Cardiac septum (tissue), 1 donor: ENCODE data around the gene OTUB2. TPM values are rescaled to one million over a fixed set of nuclear protein-coding genes. Genes with fewer than 3 reads are reported as not detected.

Experiments
- DNase-seq: peaks from one replicate; pipeline ENCODE4 v3.0.0-alpha.2; 2020; ENCODE audit warnings: low spot score
- intact Hi-C: fragments of 100-400 bp; cut with DNase I; formaldehyde crosslinking; loops from one replicate; pipeline ENCODE4 v1.14.0; 2022
- total RNA-seq: library from RNA; stranded (reverse); fragmentation: NEBNext Ultra II Directional; extraction: Animal tissue kit (Norgen Biotek cat#: 25700); gene quantifications from one replicate; pipeline ENCODE4 v1.2.1, GENCODE V29; 2021
- donor health status: DM: no; HTN: no; CAD: no.

Gene OTUB2
- total RNA-seq, 1 donor from 2014 or later = 0.30 TPM

DNA sequence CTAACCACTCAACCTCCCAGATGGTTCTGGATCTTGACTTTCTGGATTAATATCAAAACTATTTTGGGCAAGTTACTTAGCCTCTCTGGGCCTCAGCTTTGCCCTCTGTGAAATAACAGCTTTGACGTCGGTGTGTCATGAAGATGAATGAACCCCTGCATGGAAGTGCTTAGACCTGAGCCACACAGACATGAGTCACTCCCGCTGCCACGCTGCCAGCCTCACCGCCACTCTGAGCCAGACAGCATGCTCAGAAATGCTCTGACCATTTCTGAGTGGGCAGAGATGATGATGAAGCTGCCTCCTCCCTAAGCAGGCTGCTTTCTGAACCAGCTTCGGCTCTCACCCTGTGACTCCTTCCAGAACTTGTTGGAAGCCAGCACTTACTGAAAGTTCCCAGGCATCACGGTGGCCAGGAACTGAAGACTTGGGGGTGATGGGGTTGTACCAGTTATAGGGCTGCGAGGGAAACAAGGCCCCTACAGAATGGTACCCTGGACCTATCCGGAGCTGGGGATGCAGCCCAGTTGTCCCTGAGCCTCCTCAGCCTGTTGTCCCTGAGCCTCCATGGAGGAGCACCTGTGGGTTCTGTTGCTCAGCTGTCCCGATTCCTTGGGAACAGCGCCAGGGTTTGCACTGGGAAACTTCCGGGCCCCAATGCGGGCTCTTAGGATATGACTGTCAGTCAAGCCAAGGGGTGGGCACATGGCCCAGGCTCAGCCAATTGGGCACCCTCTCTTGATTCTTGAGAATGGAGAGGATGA lies 31.0 kb upstream of the OTUB2 start:
- no peak for DNase-seq
- intact Hi-C loops = loop anchor here (5.0 kb wide), 1 partner anchor 38 kb away; no protein-coding TSS in a partner anchor

GRCh38 chr14:93996130-93996695 lies 29.9 kb upstream of the OTUB2 start:
- intact Hi-C loops = loop anchor here (5.0 kb wide), 1 partner anchor 39 kb away; no protein-coding TSS in a partner anchor
- no peak for DNase-seq

DNA sequence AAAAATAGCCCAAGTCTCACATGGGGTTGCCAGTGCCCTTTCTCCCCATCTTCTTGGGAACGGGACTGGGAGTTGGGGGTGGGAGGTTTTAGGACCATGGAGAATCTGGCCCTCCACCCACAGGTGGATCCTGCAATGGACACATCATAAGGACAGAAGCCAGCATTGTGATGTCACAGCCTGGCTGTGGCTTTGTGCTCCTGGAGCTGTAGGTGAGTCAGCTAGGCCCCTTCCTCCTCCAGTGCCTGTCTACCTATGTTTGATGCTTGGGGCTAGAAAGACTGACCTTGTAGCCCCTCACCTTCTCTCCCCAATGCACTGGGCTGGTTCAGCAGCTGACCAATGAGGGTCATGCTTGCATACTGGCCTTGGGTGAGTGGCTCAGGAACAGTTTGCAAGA lies 29.1 kb upstream of the OTUB2 start, which contains the start of gene CCDC197:
Gene CCDC197 (plus strand): TSS at position 220 of the 400 bp plus-strand sequence. CDS start 831 bp downstream, outside the sequence.
- intact Hi-C loops = loop anchor here (5.0 kb wide), 1 partner anchor 40 kb away; no protein-coding TSS in a partner anchor
- DNase-seq = no peak

DNA sequence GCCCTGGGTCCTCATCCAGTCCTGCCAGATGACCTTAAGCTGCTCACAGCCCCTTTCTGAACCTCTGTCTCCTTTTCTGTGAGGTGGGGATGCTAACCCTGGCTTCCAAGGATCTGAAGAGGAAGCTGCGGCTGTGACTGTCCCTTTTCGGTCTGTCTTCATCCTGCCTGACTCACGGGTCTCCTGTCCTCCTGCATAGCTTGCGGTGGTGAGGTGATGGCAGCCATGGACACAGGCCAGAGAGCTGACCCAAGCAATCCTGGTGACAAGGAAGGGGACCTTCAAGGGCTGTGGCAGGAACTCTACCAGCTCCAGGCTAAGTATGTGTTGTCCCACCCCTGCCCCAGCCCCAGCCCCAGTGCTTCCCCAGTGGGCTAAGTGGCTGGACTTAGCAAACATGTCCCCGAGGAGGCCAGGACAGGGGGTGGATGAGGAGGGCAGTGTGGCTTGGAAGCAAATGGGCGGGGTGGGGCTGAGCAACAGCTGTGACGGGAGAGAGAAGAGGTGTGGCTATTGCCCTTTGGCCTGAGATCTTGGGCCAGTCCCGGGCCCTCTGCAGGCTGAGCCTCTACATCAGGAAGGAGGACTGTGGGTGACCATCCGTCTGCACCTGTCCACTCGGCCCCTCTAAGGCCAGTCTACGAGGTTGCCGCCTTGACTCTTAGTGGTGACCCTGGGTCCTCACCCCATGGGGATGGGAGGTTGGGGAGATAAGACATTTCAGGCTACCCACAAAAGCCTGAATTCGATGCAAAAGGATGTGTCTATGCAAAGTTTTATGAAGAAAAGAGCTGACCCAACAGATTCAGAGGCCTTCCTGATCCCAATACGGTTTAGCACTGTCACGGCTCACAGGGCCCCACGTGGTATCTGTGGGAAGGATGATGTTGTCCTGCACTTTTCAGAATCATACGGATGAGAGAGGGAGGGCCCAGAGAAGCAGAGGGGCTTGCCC lies 27.9 kb upstream of the OTUB2 start:
- intact Hi-C loops = loop anchor here (5.0 kb wide), 1 partner anchor 41 kb away; no protein-coding TSS in a partner anchor

DNA sequence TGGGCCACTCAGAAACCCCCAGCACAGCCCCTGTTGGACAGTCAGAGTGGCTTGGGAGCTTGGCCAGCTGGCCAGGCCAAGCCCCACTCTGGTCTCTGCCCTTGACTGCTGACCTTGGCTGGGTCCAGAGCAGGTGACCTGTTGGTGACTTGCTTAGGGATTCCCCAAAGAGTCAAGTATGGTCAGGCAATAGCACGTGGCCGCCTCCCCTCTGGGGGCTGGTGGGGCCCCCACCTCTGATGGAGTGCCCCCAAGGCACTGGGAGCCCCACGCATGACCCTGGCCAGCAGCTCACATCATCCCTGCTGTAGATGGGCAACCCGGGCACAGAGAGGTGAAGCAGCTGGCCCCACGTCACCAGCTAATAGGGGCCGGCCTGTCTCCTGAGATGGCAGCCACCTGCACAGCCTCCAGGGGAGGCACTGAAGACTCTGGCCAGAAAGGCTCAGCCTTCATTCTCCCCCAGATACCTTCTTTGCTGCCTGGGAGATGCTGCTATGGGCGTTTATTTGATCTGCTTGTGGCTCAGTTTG lies 27.2 kb upstream of the OTUB2 start:
- DNase-seq = no peak
- intact Hi-C loops = loop anchor here (5.0 kb wide), 1 partner anchor 42 kb away; no protein-coding TSS in a partner anchor

More for the DNA sequence above, 27.9 kb upstream of the OTUB2 start:
- no peak for DNase-seq

GRCh38 chr14:93999573-93999972 lies 26.6 kb upstream of the OTUB2 start:
- intact Hi-C loops = loop anchor here (5.0 kb wide), 1 partner anchor 42 kb away; no protein-coding TSS in a partner anchor
- DNase-seq = no peak

DNA sequence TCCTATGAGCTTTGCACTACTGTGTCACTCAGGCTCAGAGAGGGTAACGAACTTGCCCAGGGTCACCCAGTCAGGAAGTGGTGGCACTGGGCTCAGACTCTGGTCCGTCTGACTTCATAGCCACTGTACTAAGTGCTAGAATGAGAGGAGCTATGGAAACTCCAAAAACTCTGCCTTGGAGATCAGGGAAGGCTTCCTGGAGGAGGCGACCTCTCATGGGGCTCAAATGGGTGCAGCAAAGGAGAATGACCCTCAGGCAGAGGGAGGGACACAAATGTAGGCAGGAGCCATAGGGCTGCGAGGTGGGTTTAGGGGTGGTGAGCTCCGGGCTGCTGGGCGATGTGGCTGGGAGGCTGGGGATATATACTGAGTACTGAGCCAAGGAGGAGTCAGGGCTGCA lies 25.9 kb upstream of the OTUB2 start:
- DNase-seq = no peak
- intact Hi-C loops = no loop called here

GRCh38 chr14:94001016-94001415 lies 25.1 kb upstream of the OTUB2 start:
- no peak for DNase-seq

GRCh38 chr14:94001501-94002396 lies 24.4 kb upstream of the OTUB2 start:
- no peak for DNase-seq
- intact Hi-C loops = loop anchor here (1.0 kb wide), 1 partner anchor 62 kb away; no protein-coding TSS in a partner anchor

More at GRCh38 chr14:94001016-94001415, 25.1 kb upstream of the OTUB2 start:
- intact Hi-C loops = no loop called here

- DNase-seq = no peak
- intact Hi-C loops = no loop called here
These were observed 22.7 kb upstream of the OTUB2 start for GRCh38 chr14:94003397-94003796.

DNA sequence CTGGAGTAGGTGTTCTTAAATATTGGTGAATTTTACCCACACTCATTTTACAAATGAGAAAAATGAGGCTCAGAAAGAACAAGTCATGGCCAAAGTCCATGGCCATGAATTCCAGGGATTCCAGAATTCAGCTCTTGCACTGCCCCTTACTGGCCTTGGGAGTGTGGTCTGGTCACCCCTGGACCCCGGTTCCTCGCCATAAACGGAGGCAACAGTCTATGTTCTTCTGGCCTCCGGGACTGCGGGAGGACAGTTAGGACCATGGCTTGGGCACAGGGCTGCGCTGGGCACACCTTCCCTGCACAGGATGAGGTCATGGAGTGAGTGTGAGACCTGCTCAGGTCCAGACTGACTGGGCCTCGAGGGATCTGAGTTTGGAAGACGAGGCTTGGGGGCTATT lies 22.1 kb upstream of the OTUB2 start:
- intact Hi-C loops = no loop called here
- no peak for DNase-seq

GRCh38 chr14:94005324-94006073 lies 20.6 kb upstream of the OTUB2 start:
- DNase-seq = no peak
- intact Hi-C loops = no loop called here

GRCh38 chr14:94008234-94008633 lies 17.9 kb upstream of the OTUB2 start:
- no peak for DNase-seq
- intact Hi-C loops = no loop called here

DNA sequence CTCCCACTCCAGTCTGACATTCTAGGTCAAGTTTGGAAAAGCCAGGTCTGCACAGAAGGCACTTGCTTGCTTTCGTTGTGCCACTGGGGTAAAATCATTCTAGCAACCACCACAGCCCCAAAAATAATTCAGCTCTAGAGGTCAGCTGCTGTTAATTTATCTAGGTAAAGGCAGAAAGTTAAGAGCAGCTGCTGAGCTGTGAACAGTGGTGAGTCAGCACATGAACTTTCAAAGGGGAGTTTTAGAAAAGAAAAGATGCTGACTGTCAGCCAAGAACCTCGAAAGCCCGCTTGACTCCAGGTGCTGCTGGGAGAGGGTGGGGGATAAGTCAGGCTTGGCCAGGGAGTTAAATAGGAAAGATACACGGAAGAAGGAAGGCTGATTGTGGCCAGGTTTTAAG lies 16.4 kb upstream of the OTUB2 start:
- DNase-seq = no peak
- intact Hi-C loops = no loop called here

DNA sequence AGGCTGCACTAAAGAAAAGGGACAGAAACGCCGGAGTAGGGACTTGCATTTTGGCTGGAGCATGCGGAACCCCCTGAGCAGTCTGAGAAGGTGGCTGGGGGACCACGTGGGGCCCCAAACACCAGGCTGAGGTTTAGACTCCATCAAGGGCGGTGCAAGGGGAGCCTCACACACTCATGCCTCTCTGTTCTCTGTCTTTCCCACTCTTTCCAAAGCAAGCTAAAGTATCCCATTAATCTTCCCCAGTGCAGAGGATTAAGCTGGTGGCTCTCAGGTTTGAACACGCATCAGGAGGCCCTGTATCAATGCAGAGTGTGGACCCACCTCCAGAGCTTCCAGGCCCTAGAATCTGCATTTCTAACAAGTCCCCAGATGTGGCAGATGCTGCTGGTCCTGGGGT lies 15.5 kb upstream of the OTUB2 start:
- intact Hi-C loops = no loop called here
- DNase-seq = no peak

DNA sequence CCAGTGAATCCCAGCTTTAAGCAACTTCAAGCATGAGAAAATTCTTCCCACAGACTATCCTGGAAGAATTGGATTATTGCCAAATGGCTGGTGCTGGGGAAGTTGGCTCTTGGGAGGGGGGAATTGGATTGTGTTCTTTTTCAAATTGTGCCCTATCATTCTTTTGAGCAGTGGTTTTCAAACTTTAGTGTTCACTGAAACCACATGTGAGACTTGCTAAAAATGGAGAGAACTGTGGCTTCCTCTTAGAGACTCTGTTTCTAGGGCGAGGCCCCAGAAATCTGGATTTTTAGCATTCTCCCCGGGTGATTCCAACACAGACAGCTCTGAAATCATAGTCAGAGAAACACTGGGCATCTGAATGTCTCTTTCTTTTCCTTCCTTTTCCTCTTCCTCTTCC lies 14.3 kb upstream of the OTUB2 start:
- DNase-seq = no peak
- intact Hi-C loops = no loop called here

DNA sequence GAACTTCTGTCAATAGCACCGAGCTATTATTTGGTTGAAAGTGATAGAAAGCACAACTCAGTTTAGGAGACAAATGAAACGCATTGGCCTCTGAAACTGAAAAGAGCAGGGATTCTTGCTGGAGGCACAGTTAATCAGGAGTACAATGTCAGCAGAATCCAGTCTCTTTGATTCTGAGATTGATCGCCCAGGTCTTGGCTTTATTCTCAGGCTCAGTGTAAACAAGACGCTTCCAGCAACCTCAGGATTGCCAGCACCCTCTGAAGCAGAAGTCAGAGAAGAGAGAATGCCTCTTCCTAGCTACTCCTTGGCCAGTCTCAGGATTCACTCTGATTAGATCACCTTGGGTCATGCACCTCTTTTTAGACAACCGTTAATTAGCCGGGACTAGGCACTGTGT lies 11.8 kb upstream of the OTUB2 start:
- no peak for DNase-seq
- intact Hi-C loops = no loop called here

GRCh38 chr14:94015223-94015622 lies 10.9 kb upstream of the OTUB2 start:
- intact Hi-C loops = no loop called here
- no peak for DNase-seq
